GM06990 (cell line): Measurements from ENCODE around the gene PHIP.
A peak's percentile ranks its signal among the peaks of the same experiment; 100 is the strongest.

Source experiments
- DNase-seq: peaks from one replicate; pipeline ENCODE4 v3.0.0-alpha.2; 2011; ENCODE audit not compliant: insufficient read length; ENCODE audit errors: extremely low read depth
- H3K27me3 ChIP-seq: replicated peaks from 2 replicates; pipeline ENCODE4 v1.6.0; 2011; ENCODE audit warnings: low read length; ENCODE audit not compliant: control insufficient read depth, insufficient read depth
- H3K36me3 ChIP-seq: 2 replicates; pipeline ENCODE4 v1.5.1; 2011; ENCODE audit warnings: low read length; ENCODE audit not compliant: control insufficient read depth, insufficient read depth
- H3K4me3 ChIP-seq: replicated peaks from 2 replicates; pipeline ENCODE4 v1.5.1; 2011; ENCODE audit warnings: low read depth, mild to moderate bottlenecking, control low read depth, low read length
- TF ChIP-seq, protein P1 (sequence below): IDR thresholded peaks from 2 replicates; pipeline ENCODE4 v1.5.1; 2011; ENCODE audit warnings: low read length, control low read depth, mild to moderate bottlenecking, inconsistent platforms; ENCODE audit not compliant: insufficient read depth, poor library complexity, severe bottlenecking

PHIP gene

DNA sequence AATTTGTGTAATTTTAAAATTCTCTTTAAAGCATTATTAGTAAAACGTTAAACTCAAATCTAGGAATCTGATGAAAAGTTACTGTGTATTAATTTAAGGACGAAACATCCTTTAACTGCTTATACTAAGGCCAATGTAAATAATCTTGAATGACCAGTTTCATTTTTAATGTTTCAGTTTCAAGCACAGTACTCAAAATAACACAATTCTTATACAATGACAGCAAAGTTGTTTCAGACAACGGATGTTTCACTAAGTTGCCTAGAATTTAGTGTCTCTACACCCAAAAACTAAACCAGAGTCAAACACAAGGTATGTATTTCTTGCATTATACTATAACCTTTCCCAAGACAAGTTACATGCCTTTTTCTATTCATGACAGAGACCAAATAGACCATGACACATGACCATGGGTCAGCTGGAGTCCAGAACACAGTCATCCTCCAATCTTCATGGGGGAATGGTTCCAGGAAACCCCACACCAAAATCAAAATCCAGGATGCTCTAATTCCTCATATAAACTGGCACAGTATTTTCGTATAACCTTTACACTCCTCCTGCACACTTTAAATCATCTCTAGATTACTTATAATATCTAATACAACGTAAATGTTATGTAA lies 7.7 kb downstream of the PHIP start:
- peak overlapping the region; percentile 10; the same call in 1 of the 2 replicates for H3K4me3 ChIP-seq
- H3K27me3 ChIP-seq = no peaks in the 10 kb centered on the region
- TF ChIP-seq, protein P1, sequence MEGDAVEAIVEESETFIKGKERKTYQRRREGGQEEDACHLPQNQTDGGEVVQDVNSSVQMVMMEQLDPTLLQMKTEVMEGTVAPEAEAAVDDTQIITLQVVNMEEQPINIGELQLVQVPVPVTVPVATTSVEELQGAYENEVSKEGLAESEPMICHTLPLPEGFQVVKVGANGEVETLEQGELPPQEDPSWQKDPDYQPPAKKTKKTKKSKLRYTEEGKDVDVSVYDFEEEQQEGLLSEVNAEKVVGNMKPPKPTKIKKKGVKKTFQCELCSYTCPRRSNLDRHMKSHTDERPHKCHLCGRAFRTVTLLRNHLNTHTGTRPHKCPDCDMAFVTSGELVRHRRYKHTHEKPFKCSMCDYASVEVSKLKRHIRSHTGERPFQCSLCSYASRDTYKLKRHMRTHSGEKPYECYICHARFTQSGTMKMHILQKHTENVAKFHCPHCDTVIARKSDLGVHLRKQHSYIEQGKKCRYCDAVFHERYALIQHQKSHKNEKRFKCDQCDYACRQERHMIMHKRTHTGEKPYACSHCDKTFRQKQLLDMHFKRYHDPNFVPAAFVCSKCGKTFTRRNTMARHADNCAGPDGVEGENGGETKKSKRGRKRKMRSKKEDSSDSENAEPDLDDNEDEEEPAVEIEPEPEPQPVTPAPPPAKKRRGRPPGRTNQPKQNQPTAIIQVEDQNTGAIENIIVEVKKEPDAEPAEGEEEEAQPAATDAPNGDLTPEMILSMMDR = no peak

GRCh38 chr6:79066828-79067227 lies 11.2 kb downstream of the PHIP start:
- no peak for DNase-seq
- Histone ChIP-seq H3K4me3 (no peak overlapping the region), H3K27me3 (no peaks in the 10 kb centered on the region), H3K36me3 (no peaks in the 10 kb centered on the region; the same call in none of the 2 replicates)
- TF ChIP-seq, protein P1 = no peak

More for the DNA sequence above, 7.7 kb downstream of the PHIP start:
- no peaks in the 10 kb centered on the region; the same call in 1 of the 2 replicates for H3K36me3 ChIP-seq
- peak; percentile 28 for DNase-seq

DNA sequence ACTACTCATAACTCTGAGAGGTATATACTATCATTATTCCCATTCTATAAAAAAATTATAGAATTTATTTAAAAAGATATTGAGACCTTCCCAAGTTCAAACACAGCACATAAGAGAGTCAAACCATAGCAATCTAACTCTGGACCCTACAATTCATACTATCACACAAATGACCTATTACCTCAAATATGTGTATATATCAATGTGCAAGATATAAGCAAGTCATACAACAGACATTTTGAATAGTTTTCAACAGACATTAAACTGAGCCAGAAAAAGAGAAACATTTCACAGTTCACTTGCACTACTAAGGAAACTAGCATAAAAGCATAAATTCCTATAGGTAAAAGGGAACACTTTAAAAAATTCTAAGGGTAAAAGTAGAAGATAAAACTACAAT lies 11.7 kb downstream of the PHIP start:
- Histone ChIP-seq H3K27me3 (no peaks in the 10 kb centered on the region), H3K4me3 (no peak overlapping the region), H3K36me3 (no peaks in the 10 kb centered on the region; the same call in none of the 2 replicates)
- DNase-seq = no peak
- TF ChIP-seq, protein P1 = no peak

DNA sequence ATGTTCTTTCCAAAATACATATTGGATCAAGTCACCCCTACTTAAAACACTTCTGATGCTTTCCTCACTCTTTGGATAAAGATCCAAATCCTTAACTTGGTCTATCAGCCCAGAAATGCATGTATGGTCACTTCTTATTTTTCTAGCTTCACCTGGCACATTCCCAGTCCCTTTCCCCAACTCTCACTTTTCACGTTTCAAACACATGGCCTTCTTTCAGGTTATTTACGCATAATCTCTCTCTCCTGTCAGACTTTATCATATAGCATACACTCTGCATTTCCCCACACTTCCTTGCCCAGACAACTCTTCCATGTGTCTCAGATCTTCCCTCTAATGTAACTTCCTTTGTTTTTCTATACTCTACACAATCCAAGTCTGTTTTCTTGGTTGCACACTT lies 12.8 kb downstream of the PHIP start:
- no peaks in the 10 kb centered on the region for H3K27me3 ChIP-seq
- no peak overlapping the region for H3K4me3 ChIP-seq
- DNase-seq = no peak
- TF ChIP-seq, protein P1 = no peak
- H3K36me3 ChIP-seq = no peaks in the 10 kb centered on the region; the same call in none of the 2 replicates

GRCh38 chr6:79064635-79065034 lies 13.4 kb downstream of the PHIP start:
- Histone ChIP-seq H3K36me3 (peaks cover 1% of the 10 kb centered on the region), H3K4me3 (no peak overlapping the region), H3K27me3 (no peaks in the 10 kb centered on the region)
- TF ChIP-seq, protein P1 = no peak
- no peak for DNase-seq

- DNase-seq = no peak
- Histone ChIP-seq H3K4me3 (no peak overlapping the region), H3K36me3 (peaks cover 1% of the 10 kb centered on the region; the same call in 1 of the 2 replicates), H3K27me3 (no peaks in the 10 kb centered on the region)
- TF ChIP-seq, protein P1 = no peak
Measured at GRCh38 chr6:79062708-79063107, 15.3 kb downstream of the PHIP start.
